Renal cortex interstitium (tissue), 15 donors: ENCODE results near the gene OR10X1. TPM values are rescaled to one million over a fixed set of nuclear protein-coding genes. Genes with fewer than 3 reads are reported as not detected.
A peak's percentile ranks its signal among the peaks of the same experiment; 100 is the strongest.

ENCODE experiments used
- DNase-seq, 11 donors: peaks; one replicate each; pipeline ENCODE4 v3.0.0-alpha.2; 2013; ENCODE audit warnings: low read depth in 9 of 11, low spot score in 4 of 11; ENCODE audit errors: extremely low read depth in 1 of 11
- long read RNA-seq, 16 experiments: transcript quantifications; one replicate each; lab custom pipeline, GENCODE V29; 2026
- polyA plus RNA-seq, 3 donors: library from polyadenylated mRNA; unstranded; fragments of 120-200 nt; gene quantifications; one replicate each; pipeline ENCODE4 v1.2.1, GENCODE V29; 2013; ENCODE audit not compliant: insufficient read length in 3 of 3

Gene OR10X1, protein sequence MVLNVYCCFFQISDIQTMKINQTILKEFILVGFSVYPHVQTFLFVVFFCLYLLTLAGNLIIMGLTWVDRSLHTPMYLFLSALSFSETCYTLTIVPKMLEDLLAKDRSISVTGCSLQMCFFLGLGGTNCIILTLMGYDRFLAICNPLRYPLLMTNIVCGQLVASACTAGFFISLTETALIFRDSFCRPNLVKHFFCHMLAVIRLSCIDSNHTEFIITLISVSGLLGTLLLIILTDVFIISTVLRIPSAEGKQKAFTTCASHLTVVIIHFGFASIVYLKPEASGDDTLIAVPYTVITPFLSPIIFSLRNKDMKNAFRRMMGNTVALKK
- polyA plus RNA-seq, result not detected
- long read RNA-seq, donor 1, result 0 reads
- long read RNA-seq, donor 2, result 0 reads
- long read RNA-seq, donor 3, result 0 reads
- long read RNA-seq, donor 4, result 0 reads
- long read RNA-seq, donor 5, result 0 reads
- long read RNA-seq, donor 6, result 0 reads
- long read RNA-seq, donor 7, result 0 reads
- long read RNA-seq, donor 8, result 0 reads
- long read RNA-seq, donor 9, result 0 reads
- long read RNA-seq, donor 10, result 0 reads
- long read RNA-seq, donor 11, result 0 reads
- long read RNA-seq, donor 12, result 0 reads
- long read RNA-seq, donor 13, result 0 reads
- long read RNA-seq, donor 14, result 0 reads
- long read RNA-seq, donor 15, result 0 reads
- long read RNA-seq, donor 16, result 0 reads

DNA sequence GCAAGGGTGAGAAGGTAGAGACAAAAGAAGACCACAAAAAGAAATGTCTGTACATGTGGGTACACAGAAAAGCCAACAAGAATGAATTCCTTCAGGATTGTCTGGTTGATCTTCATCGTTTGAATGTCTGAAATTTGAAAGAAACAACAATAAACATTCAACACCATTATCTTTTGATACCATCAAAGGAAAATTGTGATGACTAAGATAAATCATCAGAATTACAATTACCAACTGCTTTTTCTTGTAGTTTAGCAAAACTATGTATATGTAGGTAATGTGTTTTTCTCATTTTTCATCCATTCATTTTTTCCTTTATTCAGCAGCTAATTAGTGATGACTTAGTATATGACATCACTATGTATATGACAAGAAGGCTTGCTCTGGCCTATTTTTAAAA, at the start of gene OR10X1:
OR10X1 (minus strand) TSS at position 167 of the 400 bp plus-strand sequence; CDS start at position 167, 0 bp downstream.
- DNase-seq, result no peak

DNA sequence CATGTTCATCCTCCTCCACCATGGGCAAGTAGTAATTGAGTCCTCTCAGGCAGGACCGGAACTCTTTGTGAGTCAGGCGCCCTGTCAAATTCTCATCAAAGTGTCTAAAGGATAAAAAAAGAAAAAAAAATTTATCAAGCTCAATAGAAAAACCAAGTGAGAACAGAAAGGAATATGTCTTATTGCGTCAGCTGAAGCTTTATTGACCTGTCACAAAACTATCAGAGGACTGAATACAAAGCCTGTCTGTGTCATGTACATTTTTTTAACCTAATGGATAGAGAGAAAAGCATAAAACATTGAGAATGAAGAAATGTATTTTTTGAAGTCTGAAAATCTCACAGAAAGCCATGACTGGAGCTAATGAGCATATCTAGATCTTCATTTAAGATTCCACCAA, 34.1 kb upstream of the OR10X1 start:
- DNase-seq, result no peak

DNA sequence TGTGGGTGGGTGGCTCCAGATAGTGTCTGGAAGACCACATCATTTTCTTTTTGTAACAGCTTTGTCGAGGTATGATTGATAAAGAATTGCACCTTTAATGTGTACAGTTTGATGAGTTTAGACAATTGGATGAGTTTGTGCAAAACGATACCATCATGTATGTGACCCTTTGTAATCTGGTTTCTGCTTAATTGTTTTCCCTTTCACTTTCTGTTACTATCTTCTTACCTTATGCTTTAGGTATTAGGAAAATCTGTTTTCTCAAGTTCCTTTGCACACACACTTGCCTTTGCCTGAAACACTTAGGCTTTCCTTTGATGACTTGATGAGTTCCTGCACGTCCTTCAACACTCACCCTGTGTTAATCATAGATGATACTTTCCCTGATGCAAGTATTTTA, 32.2 kb upstream of the OR10X1 start:
- no peak for DNase-seq

GRCh38 chr1:158607296-158607695, 27.6 kb upstream of the OR10X1 start:
- DNase-seq, result no peak

GRCh38 chr1:158604968-158605367, 25.3 kb upstream of the OR10X1 start, which contains the start of gene OR10Z1:
Gene OR10Z1, plus strand, starts transcription at chr1:158605268. Its CDS starts 1,171 bp downstream, at chr1:158606439.
- no peak for DNase-seq

- DNase-seq, result no peak
These were observed 21.0 kb upstream of the OR10X1 start for GRCh38 chr1:158600735-158601134.

DNA sequence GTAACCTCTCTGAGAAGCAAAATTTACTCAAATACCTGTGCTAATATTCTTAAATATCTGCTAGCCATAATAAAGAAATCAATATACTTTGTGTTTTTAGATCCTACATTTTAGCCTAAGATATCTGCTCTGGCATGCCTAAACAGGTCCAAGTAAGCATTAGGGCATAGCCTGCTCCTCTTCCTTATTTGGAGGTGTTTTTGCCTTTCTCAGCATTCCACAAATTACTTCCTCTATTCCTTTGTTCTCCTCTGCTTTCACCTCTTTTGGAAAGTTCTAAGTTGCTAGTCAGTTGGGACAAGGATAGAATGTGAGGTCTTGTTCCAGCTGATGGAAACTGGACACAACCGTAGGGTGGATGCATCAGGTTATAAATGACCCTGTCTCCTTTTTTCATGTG, 7.2 kb upstream of the OR10X1 start:
- no peak for DNase-seq

GRCh38 chr1:158583962-158584361, 4.3 kb upstream of the OR10X1 start:
- DNase-seq, result no peak

DNA sequence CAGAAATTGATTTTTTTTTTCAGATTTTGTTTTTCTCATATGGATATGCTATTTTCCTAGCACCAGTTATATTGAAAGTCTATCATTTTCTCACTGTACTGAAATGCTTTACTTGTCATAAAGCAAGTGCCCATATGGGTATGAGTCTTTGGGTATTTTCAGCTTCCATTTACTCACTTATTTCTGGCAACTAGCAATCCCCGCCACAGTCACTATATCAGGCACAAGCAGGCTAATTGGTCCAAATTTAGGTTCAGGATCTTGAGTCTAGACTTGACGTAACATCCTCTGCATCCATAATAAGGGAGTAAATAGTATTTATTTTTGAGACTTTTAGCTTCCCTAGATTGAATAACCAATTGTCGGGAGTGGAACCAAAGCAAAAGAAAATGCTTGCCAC, 2.1 kb downstream of the OR10X1 start:
- DNase-seq, result no peak

- no peak for DNase-seq
These were observed 7.5 kb downstream of the OR10X1 start for GRCh38 chr1:158572226-158572625.

DNA sequence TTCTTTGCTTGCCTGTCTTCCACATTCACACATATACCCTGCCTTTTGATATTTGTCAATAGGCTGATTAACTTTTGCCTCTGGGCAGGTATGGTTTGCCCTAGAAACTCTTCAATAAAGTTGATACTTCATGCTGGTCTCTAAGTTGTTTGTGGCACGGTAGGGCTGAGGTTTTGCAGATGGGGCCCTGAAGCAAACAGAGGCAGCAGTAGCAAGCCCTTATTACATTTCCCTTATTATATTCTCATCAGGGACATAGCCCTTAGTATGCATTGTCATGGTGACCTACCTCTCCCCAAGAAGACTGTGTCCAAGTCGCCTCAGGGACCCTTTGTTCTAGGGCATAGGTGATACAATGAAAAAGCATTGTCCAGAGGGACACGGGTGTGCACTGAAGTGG, 9.2 kb downstream of the OR10X1 start, which contains the start of gene OR6P1:
OR6P1 (minus strand) TSS at position 101 of the 400 bp plus-strand sequence. CDS start 6,976 bp downstream, outside the sequence.
- no peak for DNase-seq

- no peak for DNase-seq
These were observed 15.1 kb downstream of the OR10X1 start for GRCh38 chr1:158564608-158565007.

- DNase-seq, result no peak
These were observed 15.8 kb downstream of the OR10X1 start for GRCh38 chr1:158563853-158564252.

DNA sequence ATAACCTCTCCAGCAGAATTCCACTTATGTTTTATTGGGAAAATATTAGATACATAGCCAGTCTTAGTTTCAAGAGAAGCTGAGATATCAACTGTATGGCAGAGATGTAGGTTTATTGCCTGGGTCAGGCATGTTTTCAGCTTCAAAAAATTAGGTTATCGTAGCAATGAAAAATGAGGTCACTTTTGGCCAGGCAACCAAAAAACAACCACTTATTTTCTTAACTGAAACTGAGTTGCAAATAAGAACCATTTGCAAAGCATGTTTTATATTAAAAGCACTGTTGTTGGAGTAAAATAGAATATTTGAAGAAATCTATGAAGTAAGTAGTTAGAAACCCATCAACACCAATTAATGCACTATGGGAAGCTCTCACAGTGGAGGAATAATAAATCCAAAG, 20.0 kb downstream of the OR10X1 start:
- DNase-seq, result no peak

GRCh38 chr1:158554352-158554751, 25.3 kb downstream of the OR10X1 start, which contains the start of gene OR6Y1:
Gene OR6Y1, minus strand, starts transcription at chr1:158554405. Its CDS starts 6,300 bp downstream, at chr1:158548105.
- no peak for DNase-seq

DNA sequence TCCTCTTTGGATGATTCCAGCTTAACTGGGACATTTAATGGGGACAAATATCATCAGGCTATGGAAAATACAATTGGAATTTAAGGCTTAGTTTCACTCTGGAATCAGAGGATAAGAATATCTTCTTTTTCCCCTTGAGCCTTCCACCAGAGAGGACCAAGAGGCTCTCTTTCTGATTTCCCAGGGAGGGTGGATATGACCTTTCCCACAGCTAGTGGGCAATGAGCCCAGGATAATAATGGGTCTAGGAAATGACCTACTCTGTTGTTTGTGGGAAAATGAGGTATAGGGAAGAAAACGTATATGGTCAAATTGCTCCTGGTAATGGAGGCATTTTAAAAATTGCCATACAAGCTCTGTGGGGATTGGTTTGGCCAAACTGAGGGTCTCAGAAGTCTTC, 27.4 kb downstream of the OR10X1 start:
- no peak for DNase-seq

GRCh38 chr1:158547533-158547932, 32.2 kb downstream of the OR10X1 start:
- DNase-seq, result no peak

DNA sequence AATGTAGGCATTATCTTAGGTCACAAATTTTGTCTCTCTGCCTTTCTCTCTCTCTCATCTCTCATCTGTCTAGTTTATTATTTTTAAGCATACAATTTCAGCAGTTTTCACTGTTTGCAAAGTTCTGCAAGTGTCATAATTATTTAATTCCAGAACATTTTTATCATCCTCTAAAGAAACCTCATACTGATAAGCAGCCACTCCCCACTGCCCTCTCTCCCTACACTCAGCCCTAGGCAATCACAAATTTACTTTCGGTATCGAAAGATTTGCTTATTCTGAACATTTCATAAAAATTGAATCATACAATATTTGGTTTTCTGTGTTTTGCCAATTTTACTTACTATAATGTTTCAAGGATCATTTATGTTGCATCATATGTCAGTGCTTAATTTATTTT, 42.1 kb downstream of the OR10X1 start:
- DNase-seq, result no peak

DNA sequence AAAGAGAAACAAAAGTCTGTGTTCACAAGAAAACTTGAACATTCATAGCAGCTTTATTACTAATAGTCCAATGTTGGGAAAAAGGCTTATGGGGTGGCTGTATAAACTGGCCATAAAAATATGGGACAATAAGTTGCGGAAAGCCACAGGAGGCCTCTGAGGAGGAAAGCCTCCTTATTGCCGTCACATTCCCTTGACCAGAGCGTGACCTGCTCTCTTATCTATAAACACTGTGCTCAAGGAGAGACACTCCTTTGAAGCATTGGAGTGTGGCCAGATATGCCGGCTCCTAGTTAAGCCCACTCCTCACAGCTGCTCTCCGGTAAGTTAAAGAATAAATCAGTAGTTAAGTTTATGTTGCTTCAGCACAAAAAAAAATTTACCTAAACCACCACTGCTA, 45.2 kb downstream of the OR10X1 start:
- peak in 1 of 11 donors; percentile 8 for DNase-seq
